HL-60 (cell line): ENCODE results near the gene TMEM132A.

ENCODE experiments used
- DNase-seq, 2 experiments: peaks; one replicate each; pipeline ENCODE4 v3.0.0-alpha.2; 2010 to 2020; ENCODE audit warnings: low read depth in 1 of 2, low spot score in 1 of 2
- H3K27ac ChIP-seq: fragments of 250-450 bp; sonication (Bioruptor Pico); replicated peaks from 2 replicates; pipeline ENCODE4 v1.5.1; 2020; ENCODE audit warnings: mild to moderate bottlenecking, moderate library complexity
- H3K27me3 ChIP-seq: fragments of 250-450 bp; sonication (Bioruptor Pico); 2 replicates; pipeline ENCODE4 v1.5.1; 2021; ENCODE audit warnings: mild to moderate bottlenecking, moderate library complexity; ENCODE audit not compliant: insufficient read depth, poor library complexity, severe bottlenecking
- H3K4me3 ChIP-seq: replicated peaks from 2 replicates; pipeline ENCODE4 v1.5.1; 2011; ENCODE audit warnings: mild to moderate bottlenecking, control low read depth, low read length; ENCODE audit not compliant: insufficient read depth
- CTCF ChIP-seq: IDR thresholded peaks from one replicate; pipeline ENCODE4 v1.5.1; 2011; ENCODE audit warnings: low read length, control low read depth, inconsistent platforms; ENCODE audit not compliant: insufficient read depth
- GABPA ChIP-seq: IDR thresholded peaks from 2 replicates; pipeline ENCODE4 v1.6.1; 2012; ENCODE audit warnings: low read depth
- POLR2AphosphoS5 ChIP-seq: IDR thresholded peaks from 2 replicates; pipeline ENCODE4 v1.6.1; 2012; ENCODE audit warnings: low read depth
- REST ChIP-seq: IDR thresholded peaks from 2 replicates; pipeline ENCODE4 v1.6.1; 2012; ENCODE audit warnings: low read depth; ENCODE audit not compliant: insufficient replicate concordance
- SPI1 ChIP-seq: IDR thresholded peaks from 2 replicates; pipeline ENCODE4 v1.6.1; 2012; ENCODE audit warnings: low read depth, mild to moderate bottlenecking, borderline replicate concordance

TMEM132A gene

GRCh38 chr11:60946601-60947264 is 22.5 kb downstream of the TMEM132A start:
- TF ChIP-seq SPI1: no peak
- no peak for TF ChIP-seq GABPA
- TF ChIP-seq CTCF: no peak
- TF ChIP-seq POLR2AphosphoS5: no peak
- no peak for TF ChIP-seq REST
- Histone ChIP-seq H3K27ac (no peak overlapping the region), H3K27me3 (peaks cover 25% of the 10 kb centered on the region), H3K4me3 (no peak overlapping the region)
- DNase-seq: no peak

GRCh38 chr11:60947700-60948099 is 23.4 kb downstream of the TMEM132A start:
- Histone ChIP-seq H3K27ac (no peak overlapping the region), H3K27me3 (peaks cover 25% of the 10 kb centered on the region), H3K4me3 (no peak overlapping the region)
- TF ChIP-seq POLR2AphosphoS5: no peak
- no peak for TF ChIP-seq REST
- TF ChIP-seq GABPA: no peak
- no peak for TF ChIP-seq SPI1
- no peak for DNase-seq

GRCh38 chr11:60948250-60948649 is 24.0 kb downstream of the TMEM132A start:
- no peak overlapping the region for H3K4me3 ChIP-seq
- no peak overlapping the region for H3K27ac ChIP-seq
- peaks cover 25% of the 10 kb centered on the region for H3K27me3 ChIP-seq
- TF ChIP-seq POLR2AphosphoS5: no peak
- no peak for TF ChIP-seq CTCF
- TF ChIP-seq GABPA: no peak
- TF ChIP-seq SPI1: no peak
- TF ChIP-seq REST: no peak
- no peak for DNase-seq
